Kidney tubule cell (primary cell): ENCODE results near the gene TM6SF1.
"Not testable (repeated sequence)": the region's sequence is repeated elsewhere in the genome, so short reads cannot be mapped to it uniquely, and the experiment has no call there.

Source experiments
- DNase-seq: peaks from one replicate; pipeline ENCODE4 v3.0.0-alpha.2; 2018; ENCODE audit warnings: low spot score

TM6SF1 gene

GRCh38 chr15:83115831-83116565, 8.6 kb downstream of the TM6SF1 start:
- peak; percentile 8 for DNase-seq

GRCh38 chr15:83118291-83118827, 10.9 kb downstream of the TM6SF1 start:
- DNase-seq: no peak

GRCh38 chr15:83118968-83119367, 11.5 kb downstream of the TM6SF1 start:
- no peak for DNase-seq

- DNase-seq: no peak
These were observed 12.6 kb downstream of the TM6SF1 start for GRCh38 chr15:83119968-83120581.

- no peak for DNase-seq
These were observed 16.1 kb downstream of the TM6SF1 start for GRCh38 chr15:83123529-83123928.

GRCh38 chr15:83127547-83128150, 20.2 kb downstream of the TM6SF1 start:
- no peak for DNase-seq

GRCh38 chr15:83129791-83130190, 22.3 kb downstream of the TM6SF1 start:
- DNase-seq: no peak

- DNase-seq: no peak
These were observed 25.5 kb downstream of the TM6SF1 start for GRCh38 chr15:83132861-83133523.

- not testable (repeated sequence) for DNase-seq
These were observed 34.7 kb downstream of the TM6SF1 start for GRCh38 chr15:83142151-83142550.

- DNase-seq: no peak
These were observed 37.3 kb downstream of the TM6SF1 start for GRCh38 chr15:83144771-83145170.

- DNase-seq: no peak
These were observed 45.8 kb downstream of the TM6SF1 start for GRCh38 chr15:83153288-83153687.

- no peak for DNase-seq
These were observed 48.5 kb downstream of the TM6SF1 start for GRCh38 chr15:83155942-83156341.

- DNase-seq: peak; percentile 66
These were observed 50.9 kb downstream of the TM6SF1 start for GRCh38 chr15:83158393-83158792.

- DNase-seq: no peak
These were observed 53.3 kb downstream of the TM6SF1 start for GRCh38 chr15:83160741-83161140.

GRCh38 chr15:83163032-83163431, 55.6 kb downstream of the TM6SF1 start:
- DNase-seq: no peak

GRCh38 chr15:83164111-83164770, 56.8 kb downstream of the TM6SF1 start:
- DNase-seq: peak; percentile 17

GRCh38 chr15:83164771-83165404, 57.4 kb downstream of the TM6SF1 start:
- DNase-seq: no peak

- no peak for DNase-seq
These were observed 58.8 kb downstream of the TM6SF1 start for GRCh38 chr15:83166218-83166617.

GRCh38 chr15:83166830-83167229, 59.4 kb downstream of the TM6SF1 start:
- no peak for DNase-seq

GRCh38 chr15:83169576-83169975, 62.1 kb downstream of the TM6SF1 start:
- not testable (repeated sequence) for DNase-seq

GRCh38 chr15:83170474-83171165, 63.2 kb downstream of the TM6SF1 start:
- DNase-seq: no peak
